ENCODE measurements around the gene SMAD6. TPM values are rescaled to one million over a fixed set of nuclear protein-coding genes. Genes with fewer than 3 reads are reported as not detected.
"Not testable (repeated sequence)": the region's sequence is repeated elsewhere in the genome, so short reads cannot be mapped to it uniquely, and the experiment has no call there.

The SMAD6 gene
- polyA plus RNA-seq, 1 donor from 2014 or later = 0.16 TPM

DNA sequence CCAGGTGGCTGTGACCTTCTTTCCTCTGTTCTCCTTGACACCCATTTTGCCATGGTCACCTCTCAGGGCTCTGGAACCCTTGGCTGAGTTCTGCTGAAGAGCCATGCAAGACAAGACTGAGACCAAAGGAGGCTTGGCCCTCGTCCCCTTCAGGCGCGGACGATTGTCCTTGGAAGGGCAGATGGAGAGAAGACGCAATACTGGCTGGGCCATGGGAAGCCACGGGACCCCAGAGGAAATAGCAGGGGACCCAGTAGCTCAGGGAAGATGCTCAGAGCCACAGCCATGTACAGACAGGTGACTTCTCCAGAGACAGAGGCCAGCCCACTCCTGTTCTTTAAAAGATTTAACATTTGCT, 125.6 kb downstream of the SMAD6 start:
- H3F3A ChIP-seq (ENCODE audit: insufficient read depth, low read length, poor library complexity, severe bottlenecking) = no peaks in the 10 kb centered on the region
- no peak overlapping the region for H3K4me2 ChIP-seq (ENCODE audit: low read length)
- H3K9me2 ChIP-seq (ENCODE audit: insufficient read depth, low read length) = no peaks in the 10 kb centered on the region
- H4K20me1 ChIP-seq (ENCODE audit: insufficient read depth) = no peaks in the 10 kb centered on the region
- H2AFZ ChIP-seq (ENCODE audit: low read depth, low read length) = no peak overlapping the region
- no peak overlapping the region for H3K4me3 ChIP-seq (ENCODE audit: low read length)
- H3K9me3 ChIP-seq (ENCODE audit: low read length) = no peaks in the 10 kb centered on the region
- H3K27ac ChIP-seq (ENCODE audit: low read length) = no peak overlapping the region
- no peak overlapping the region for H3K9ac ChIP-seq (ENCODE audit: low read length)
- TF ChIP-seq MXI1 (conservative IDR thresholded peaks at IDR 0.05; ENCODE audit: poor library complexity, severe bottlenecking) = no peak
- no peak for TF ChIP-seq SMC3 (conservative IDR thresholded peaks at IDR 0.05; ENCODE audit: poor library complexity)
- TF ChIP-seq POLR2AphosphoS5 (IDR thresholded peaks at IDR 0.05) = no peak
- TF ChIP-seq, protein P1, sequence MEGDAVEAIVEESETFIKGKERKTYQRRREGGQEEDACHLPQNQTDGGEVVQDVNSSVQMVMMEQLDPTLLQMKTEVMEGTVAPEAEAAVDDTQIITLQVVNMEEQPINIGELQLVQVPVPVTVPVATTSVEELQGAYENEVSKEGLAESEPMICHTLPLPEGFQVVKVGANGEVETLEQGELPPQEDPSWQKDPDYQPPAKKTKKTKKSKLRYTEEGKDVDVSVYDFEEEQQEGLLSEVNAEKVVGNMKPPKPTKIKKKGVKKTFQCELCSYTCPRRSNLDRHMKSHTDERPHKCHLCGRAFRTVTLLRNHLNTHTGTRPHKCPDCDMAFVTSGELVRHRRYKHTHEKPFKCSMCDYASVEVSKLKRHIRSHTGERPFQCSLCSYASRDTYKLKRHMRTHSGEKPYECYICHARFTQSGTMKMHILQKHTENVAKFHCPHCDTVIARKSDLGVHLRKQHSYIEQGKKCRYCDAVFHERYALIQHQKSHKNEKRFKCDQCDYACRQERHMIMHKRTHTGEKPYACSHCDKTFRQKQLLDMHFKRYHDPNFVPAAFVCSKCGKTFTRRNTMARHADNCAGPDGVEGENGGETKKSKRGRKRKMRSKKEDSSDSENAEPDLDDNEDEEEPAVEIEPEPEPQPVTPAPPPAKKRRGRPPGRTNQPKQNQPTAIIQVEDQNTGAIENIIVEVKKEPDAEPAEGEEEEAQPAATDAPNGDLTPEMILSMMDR (IDR thresholded peaks at IDR 0.05; ENCODE audit: poor library complexity, severe bottlenecking) = no peak
- no peak for TF ChIP-seq TAF1 (IDR thresholded peaks at IDR 0.05; ENCODE audit: low read depth)
- TF ChIP-seq, protein P2, sequence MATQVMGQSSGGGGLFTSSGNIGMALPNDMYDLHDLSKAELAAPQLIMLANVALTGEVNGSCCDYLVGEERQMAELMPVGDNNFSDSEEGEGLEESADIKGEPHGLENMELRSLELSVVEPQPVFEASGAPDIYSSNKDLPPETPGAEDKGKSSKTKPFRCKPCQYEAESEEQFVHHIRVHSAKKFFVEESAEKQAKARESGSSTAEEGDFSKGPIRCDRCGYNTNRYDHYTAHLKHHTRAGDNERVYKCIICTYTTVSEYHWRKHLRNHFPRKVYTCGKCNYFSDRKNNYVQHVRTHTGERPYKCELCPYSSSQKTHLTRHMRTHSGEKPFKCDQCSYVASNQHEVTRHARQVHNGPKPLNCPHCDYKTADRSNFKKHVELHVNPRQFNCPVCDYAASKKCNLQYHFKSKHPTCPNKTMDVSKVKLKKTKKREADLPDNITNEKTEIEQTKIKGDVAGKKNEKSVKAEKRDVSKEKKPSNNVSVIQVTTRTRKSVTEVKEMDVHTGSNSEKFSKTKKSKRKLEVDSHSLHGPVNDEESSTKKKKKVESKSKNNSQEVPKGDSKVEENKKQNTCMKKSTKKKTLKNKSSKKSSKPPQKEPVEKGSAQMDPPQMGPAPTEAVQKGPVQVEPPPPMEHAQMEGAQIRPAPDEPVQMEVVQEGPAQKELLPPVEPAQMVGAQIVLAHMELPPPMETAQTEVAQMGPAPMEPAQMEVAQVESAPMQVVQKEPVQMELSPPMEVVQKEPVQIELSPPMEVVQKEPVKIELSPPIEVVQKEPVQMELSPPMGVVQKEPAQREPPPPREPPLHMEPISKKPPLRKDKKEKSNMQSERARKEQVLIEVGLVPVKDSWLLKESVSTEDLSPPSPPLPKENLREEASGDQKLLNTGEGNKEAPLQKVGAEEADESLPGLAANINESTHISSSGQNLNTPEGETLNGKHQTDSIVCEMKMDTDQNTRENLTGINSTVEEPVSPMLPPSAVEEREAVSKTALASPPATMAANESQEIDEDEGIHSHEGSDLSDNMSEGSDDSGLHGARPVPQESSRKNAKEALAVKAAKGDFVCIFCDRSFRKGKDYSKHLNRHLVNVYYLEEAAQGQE (IDR thresholded peaks at IDR 0.05; ENCODE audit: borderline replicate concordance) = no peak
- TF ChIP-seq EP300 (conservative IDR thresholded peaks at IDR 0.05; ENCODE audit: poor library complexity, severe bottlenecking) = no peak
- TF ChIP-seq EZH2 (IDR thresholded peaks at IDR 0.05; ENCODE audit: borderline replicate concordance, insufficient read depth, low read length, poor library complexity, severe bottlenecking) = no peak
- no peak for TF ChIP-seq RAD21 (conservative IDR thresholded peaks at IDR 0.05)
- no peaks in the 10 kb centered on the region for H3K79me2 ChIP-seq (replicated peaks; ENCODE audit: insufficient read depth, low read length)
- H3K36me3 ChIP-seq (ENCODE audit: insufficient read depth, low read length) = no peaks in the 10 kb centered on the region
- H3K27me3 ChIP-seq (ENCODE audit: insufficient read depth, low read depth, low read length) = no peaks in the 10 kb centered on the region

DNA sequence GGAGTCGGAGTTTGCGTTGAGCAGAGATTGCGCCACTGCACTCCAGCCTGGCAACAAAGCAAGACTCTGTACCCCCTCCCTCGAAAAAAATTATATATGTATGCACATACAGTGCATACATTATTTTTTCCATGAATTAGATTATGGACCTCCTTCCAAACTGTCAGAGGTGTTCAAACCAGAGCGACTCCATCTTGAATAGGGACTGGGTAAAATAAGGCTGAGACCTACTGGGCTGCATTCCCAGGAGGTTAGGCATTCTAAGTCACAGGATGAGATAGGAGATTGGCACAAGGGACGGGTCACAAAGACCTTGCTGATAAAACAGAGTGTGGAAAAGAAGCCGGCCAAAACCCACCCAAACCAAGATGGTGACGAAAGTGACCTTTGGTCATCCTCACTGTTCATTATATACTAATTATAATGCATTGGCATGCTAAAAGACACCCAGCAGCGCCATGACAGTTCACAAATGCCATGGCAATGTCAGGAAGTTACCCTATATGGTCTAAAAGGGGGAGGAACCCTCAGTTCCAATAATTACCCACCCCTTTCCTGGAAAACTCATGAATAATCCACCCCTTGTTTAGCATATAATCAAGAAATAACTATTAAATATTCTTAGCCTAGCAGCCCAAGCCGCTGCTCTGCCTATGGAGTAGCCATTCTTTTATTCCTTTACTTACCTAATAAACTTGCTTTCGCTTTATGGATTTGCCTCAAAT, 126.9 kb downstream of the SMAD6 start:
- not testable (repeated sequence) for H3K9me2 ChIP-seq (ENCODE audit: insufficient read depth, low read length)

More for the DNA sequence above, 126.9 kb downstream of the SMAD6 start:
- not testable (repeated sequence) for H2AFZ ChIP-seq (ENCODE audit: low read depth, low read length); H3K4me2 ChIP-seq (ENCODE audit: low read length); H3F3A ChIP-seq (ENCODE audit: insufficient read depth, low read length, poor library complexity, severe bottlenecking); H3K9me3 ChIP-seq (ENCODE audit: low read length); H4K20me1 ChIP-seq (ENCODE audit: insufficient read depth); H3K4me3 ChIP-seq (ENCODE audit: low read length); H3K79me2 ChIP-seq (replicated peaks; ENCODE audit: insufficient read depth, low read length); H3K27me3 ChIP-seq (ENCODE audit: insufficient read depth, low read depth, low read length); H3K27ac ChIP-seq (ENCODE audit: low read length); H3K9ac ChIP-seq (ENCODE audit: low read length); H3K36me3 ChIP-seq (ENCODE audit: insufficient read depth, low read length)

Data from neural cell (in vitro differentiated cells).